A673 (cell line): ENCODE data around the gene SMU1. TPM values are rescaled to one million over a fixed set of nuclear protein-coding genes. Genes with fewer than 3 reads are reported as not detected.

Source experiments
- BruUV-seq: library from RNA; stranded (reverse); fragments of 400-500 nt; replicated peaks from 2 replicates; lab custom pipeline; 2021; lab: Mats Ljungman, UMichigan
- CTCF ChIA-PET: fragments of 300-600 bp; sonication (Branson Sonifier 250); formaldehyde crosslinking; loops from one replicate; lab custom pipeline; 2022; ENCODE audit warnings: antibody characterized with exemption; lab: Charles Lee
- POLR2A ChIA-PET: fragments of 300-600 bp; sonication (Branson Sonifier 250); formaldehyde crosslinking; loops from one replicate; lab custom pipeline; 2022; ENCODE audit warnings: antibody characterized with exemption; ENCODE audit not compliant: low non-redundant PET; lab: Charles Lee
- DNase-seq: peaks from one replicate; pipeline ENCODE4 v3.0.0-alpha.2; 2015; ENCODE audit warnings: low spot score
- H3K27ac ChIP-seq: fragments of 200-600 bp; sonication (generic); 2 replicates; pipeline ENCODE4 v1.5.1; 2016; ENCODE audit warnings: mixed run types, low read depth, mild to moderate bottlenecking, mixed read lengths, antibody characterized with exemption, low read length; ENCODE audit not compliant: poor library complexity, severe bottlenecking
- H3K27me3 ChIP-seq: fragments of 200-600 bp; sonication (generic); replicated peaks from 2 replicates; pipeline ENCODE4 v1.6.1; 2017; ENCODE audit warnings: mixed run types, low read depth, mild to moderate bottlenecking, mixed read lengths, antibody characterized with exemption, low read length; ENCODE audit not compliant: insufficient read depth, poor library complexity
- H3K36me3 ChIP-seq: fragments of 200-600 bp; sonication (generic); 2 replicates; pipeline ENCODE4 v1.6.1; 2016; ENCODE audit warnings: mixed run types, mild to moderate bottlenecking, mixed read lengths, antibody characterized with exemption, low read length; ENCODE audit not compliant: insufficient read depth, poor library complexity, severe bottlenecking
- H3K4me1 ChIP-seq: fragments of 200-600 bp; sonication (generic); 2 replicates; pipeline ENCODE4 v1.6.1; 2017; ENCODE audit warnings: mixed run types, mild to moderate bottlenecking, mixed read lengths, antibody characterized with exemption, low read length; ENCODE audit not compliant: insufficient read depth, poor library complexity, severe bottlenecking
- H3K4me3 ChIP-seq: fragments of 200-600 bp; sonication (generic); 2 replicates; pipeline ENCODE4 v1.5.1; 2016; ENCODE audit warnings: low read depth, mixed run types, mild to moderate bottlenecking, mixed read lengths, low read length; ENCODE audit not compliant: poor library complexity, severe bottlenecking
- H3K9me3 ChIP-seq: fragments of 200-600 bp; sonication (generic); 2 replicates; pipeline ENCODE4 v1.6.1; 2016; ENCODE audit warnings: mixed run types, low read depth, mild to moderate bottlenecking, mixed read lengths, antibody characterized with exemption, low read length; ENCODE audit not compliant: poor library complexity, severe bottlenecking
- CTCF ChIP-seq: fragments of 300-800, 200-600 bp; sonication (generic); conservative IDR thresholded peaks from 2 replicates; pipeline ENCODE4 v1.5.1; 2017; ENCODE audit warnings: low read depth, mild to moderate bottlenecking, antibody characterized with exemption, low read length, moderate library complexity, mixed read lengths
- EZH2 ChIP-seq: fragments of 200-600 bp; sonication (generic); IDR thresholded peaks from 2 replicates; pipeline ENCODE4 v1.6.1; 2017; ENCODE audit warnings: borderline replicate concordance, low read depth, mild to moderate bottlenecking, mixed read lengths, antibody characterized with exemption, low read length; ENCODE audit not compliant: poor library complexity, severe bottlenecking
- intact Hi-C: fragments of 100-400 bp; cut with micrococcal nuclease; formaldehyde crosslinking; loops from one replicate; pipeline ENCODE4 v1.10.0; 2022; ENCODE audit not compliant: unreplicated experiment
- total RNA-seq: library from RNA; stranded (reverse); gene quantifications from 2 replicates; pipeline ENCODE4 v1.2.3, GENCODE V29; 2021

SMU1 gene
- total RNA-seq, 1 experiment from 2014 or later = 31.2 TPM

- CTCF ChIA-PET = no interaction called here
These were observed 31.7 kb downstream of the SMU1 start for GRCh38 chr9:33044677-33045282.

GRCh38 chr9:33044162-33044673 is 32.3 kb downstream of the SMU1 start:
- Histone ChIP-seq H3K4me1 (no peaks in the 10 kb centered on the region), H3K27ac (peak overlapping the region; percentile 76), H3K27me3 (no peaks in the 10 kb centered on the region), H3K9me3 (no peaks in the 10 kb centered on the region), H3K36me3 (peaks cover 32% of the 10 kb centered on the region), H3K4me3 (peak overlapping the region; percentile 71)
- intact Hi-C loops = no loop called here
- POLR2A ChIA-PET = no interaction called here
- DNase-seq = peak; percentile 89
- CTCF ChIA-PET = no interaction called here
- BruUV-seq = no TSS peak
- TF ChIP-seq EZH2 (no peak), CTCF (no peak)

More at GRCh38 chr9:33044677-33045282, 31.7 kb downstream of the SMU1 start:
- Histone ChIP-seq H3K27me3 (no peaks in the 10 kb centered on the region), H3K4me3 (peak overlapping the region; percentile 71), H3K9me3 (no peaks in the 10 kb centered on the region), H3K27ac (peak overlapping the region; percentile 76), H3K36me3 (peaks cover 27% of the 10 kb centered on the region), H3K4me1 (no peaks in the 10 kb centered on the region)
- TF ChIP-seq EZH2 (no peak), CTCF (peak; percentile 53)
- no TSS peak for BruUV-seq
- intact Hi-C loops = no loop called here
- POLR2A ChIA-PET = no interaction called here
- peak; percentile 55 for DNase-seq

- Histone ChIP-seq H3K4me1 (no peaks in the 10 kb centered on the region), H3K36me3 (peaks cover 32% of the 10 kb centered on the region), H3K27me3 (no peaks in the 10 kb centered on the region), H3K4me3 (peak overlapping the region; percentile 71), H3K9me3 (no peaks in the 10 kb centered on the region), H3K27ac (peak overlapping the region; percentile 76)
- TF ChIP-seq EZH2 (no peak), CTCF (no peak)
- intact Hi-C loops = no loop called here
- BruUV-seq = no TSS peak
- CTCF ChIA-PET = interaction anchor here (0.6 kb wide), 1 partner anchor 243 kb away, joined by 3 read pairs; no protein-coding TSS in a partner anchor
- POLR2A ChIA-PET = no interaction called here
- no peak for DNase-seq
These were observed 32.8 kb downstream of the SMU1 start for GRCh38 chr9:33043671-33044070.
